DMS53 (cell line): ENCODE data around the gene DNAH7.
"Not testable (repeated sequence)": the region's sequence is repeated elsewhere in the genome, so short reads cannot be mapped to it uniquely, and the experiment has no call there.

Experiments used
- DNase-seq: peaks from one replicate; lab custom pipeline; 2025; lab: John Stamatoyannopoulos, UW

DNAH7 gene

DNA sequence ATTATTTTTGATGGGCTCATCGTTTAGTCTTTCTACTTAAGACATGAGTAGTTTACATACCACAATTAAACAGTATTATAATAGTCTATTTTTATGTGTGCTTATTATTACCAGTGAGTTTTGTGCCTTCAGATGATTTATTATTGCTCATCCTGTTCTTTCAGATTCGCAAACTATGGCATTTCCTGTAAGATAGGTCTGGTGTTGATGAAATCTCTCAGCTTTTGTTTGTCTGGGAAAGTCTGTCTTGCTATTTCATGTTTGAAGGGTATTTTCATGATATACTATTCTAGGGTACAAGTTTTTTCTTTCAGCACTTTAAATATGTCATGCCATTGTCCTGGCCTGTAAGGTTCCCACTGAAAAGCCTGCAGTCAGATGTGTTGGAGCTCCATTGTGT is 101.3 kb downstream of the DNAH7 start:
- no peak for DNase-seq

DNA sequence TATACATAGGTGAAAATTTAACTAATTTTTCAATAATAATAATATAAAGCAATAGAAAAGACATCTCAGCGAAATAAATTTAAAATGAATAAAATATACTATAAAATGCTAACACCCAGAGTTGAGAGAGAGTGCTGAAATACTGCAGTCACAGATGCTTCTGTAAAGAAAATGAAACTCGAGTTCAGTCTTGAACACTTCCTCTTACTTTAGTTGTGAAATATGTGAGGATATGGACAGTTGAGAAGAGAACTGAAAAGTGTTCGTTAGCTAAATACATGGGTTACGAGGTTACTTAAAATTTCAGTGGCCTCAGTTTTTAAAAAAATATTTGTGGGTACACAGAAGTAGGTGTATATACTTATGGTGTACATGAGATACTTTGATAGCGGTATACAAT is 106.8 kb downstream of the DNAH7 start:
- DNase-seq: no peak

DNA sequence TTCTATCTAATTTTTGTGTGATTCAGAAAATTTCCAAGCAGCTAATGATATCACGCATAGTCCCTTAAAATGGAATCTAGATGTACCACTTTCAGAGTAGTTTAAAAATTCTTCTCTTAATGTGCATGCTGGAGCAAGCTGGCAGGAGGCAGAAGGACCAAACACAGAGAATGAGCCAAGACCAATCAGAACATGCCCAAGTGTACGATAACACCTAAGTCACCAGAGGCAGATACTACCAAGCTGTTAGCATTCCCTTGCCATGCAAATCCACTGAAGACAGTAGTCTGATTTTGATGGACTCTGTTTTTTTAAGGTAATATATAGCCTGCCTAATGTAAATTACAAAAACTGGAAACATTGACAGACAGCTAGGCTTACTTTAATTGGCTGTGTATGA is 109.3 kb downstream of the DNAH7 start:
- no peak for DNase-seq

DNA sequence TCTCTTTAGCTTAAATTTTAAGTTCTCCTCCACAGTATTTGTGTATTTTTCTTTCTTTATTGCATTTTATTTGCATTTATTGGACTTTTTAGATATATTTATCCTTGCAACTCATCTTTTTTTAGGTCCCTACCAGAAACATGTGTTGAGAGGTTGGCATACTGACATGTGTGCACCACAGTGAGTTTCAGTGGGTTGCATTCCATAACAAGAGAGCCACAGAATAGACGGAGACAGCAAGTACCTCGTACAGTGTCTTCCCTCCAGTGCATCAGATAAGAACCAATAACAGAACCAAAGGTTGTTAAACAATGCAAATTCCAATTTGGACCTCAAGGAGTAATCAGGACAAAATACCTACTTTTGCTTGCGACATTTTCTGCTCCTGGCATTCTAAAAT is 111.9 kb downstream of the DNAH7 start:
- DNase-seq: no peak

DNA sequence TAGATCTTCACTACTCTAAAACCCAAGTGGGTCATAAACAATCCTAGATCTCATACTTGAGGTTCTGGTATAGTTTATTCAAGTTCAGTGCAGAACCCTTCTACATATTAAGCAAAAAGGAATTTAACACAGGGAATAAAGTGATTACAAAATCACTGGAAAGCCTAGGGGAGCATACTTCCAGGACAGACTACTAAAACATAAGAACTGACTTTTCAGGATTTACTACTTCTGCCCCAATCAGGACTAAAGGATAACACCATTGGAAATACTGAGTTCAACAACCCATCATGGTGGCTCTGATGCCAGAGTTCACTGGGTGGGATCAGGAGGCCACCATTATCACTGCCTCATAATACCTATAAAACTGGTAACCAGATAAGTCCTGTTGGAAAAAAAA is 123.6 kb downstream of the DNAH7 start:
- DNase-seq: no peak

GRCh38 chr2:195937176-195937575 is 131.5 kb downstream of the DNAH7 start:
- no peak for DNase-seq

DNA sequence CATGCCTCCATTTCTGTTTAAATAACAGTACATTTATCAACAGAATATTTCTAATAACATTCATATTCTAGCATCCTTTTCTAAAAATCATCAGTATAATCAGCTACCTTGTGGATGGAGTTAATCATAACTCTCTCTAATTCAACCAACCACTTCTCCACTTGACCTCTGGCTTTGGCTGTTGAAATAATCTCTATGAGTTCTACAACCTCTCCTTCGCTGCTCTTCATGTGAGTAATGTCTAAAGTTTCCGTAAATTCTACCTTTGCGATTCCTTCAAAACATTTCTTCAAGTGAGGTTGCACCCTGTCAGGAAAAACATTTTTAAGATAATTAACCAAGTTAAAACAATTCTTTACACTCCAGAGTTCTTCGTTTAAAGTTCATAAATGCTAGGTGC is 134.2 kb downstream of the DNAH7 start:
- DNase-seq: no peak

DNA sequence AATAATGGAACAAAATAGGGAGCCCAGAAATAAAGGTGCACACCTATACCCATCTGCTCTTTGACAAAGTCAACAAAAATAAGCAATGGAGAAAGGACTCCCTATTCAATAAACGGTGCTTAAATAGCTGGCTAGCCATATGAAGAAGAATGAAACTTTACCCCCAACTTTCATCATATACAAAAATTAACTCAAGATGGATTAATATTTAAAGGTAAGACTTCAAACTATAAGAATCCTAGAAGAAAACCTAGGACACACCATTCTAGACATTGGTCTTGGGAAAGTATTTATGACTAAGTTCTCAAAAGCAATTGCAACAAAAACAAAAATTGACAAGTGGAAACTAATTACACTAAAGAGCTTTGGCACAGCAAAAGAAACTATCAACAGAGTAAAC is 139.1 kb downstream of the DNAH7 start:
- peak; percentile 13 for DNase-seq

- DNase-seq: no peak
Measured at GRCh38 chr2:195925120-195925519, 143.5 kb downstream of the DNAH7 start.

DNA sequence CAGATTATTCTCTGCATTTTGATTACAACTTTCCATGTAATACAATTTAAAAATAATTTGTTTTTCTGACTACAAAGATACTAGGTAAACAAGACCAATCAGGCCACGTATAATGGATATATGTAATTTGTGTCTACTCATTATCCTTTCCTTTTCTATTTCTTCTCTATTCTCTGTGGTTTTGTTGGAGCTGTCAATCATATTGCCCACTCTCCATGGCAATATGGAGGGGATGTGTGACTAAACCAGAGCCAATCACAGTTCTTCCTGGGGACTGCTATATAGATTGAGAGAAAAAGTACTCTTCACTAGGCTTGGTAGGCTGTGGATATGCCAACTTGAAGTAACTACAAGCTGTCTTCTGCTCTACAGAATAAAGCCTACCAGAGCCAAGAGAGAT is 144.7 kb downstream of the DNAH7 start:
- no peak for DNase-seq

GRCh38 chr2:195917021-195917600 is 151.5 kb downstream of the DNAH7 start:
- not testable (repeated sequence) for DNase-seq

- no peak for DNase-seq
Measured at GRCh38 chr2:195912079-195912478, 156.6 kb downstream of the DNAH7 start.

DNA sequence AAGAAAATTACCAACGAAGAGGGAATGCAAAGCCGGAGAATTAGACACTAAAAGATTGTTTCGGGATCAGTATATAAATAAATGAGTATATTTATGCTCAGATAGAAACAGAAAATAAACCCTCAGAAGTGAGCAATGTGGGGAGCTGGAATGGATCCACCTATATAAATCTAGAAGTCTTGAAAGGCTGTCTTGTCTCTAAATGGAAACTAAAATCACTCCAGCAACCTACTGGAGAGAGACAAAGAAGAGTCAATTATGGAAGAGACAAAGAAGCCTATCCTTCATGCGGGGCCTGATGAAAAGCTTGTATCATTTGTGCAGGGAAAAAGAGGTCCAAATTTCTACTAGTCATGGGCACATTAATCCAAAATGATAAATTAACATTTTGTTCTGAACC is 158.1 kb downstream of the DNAH7 start:
- no peak for DNase-seq

DNA sequence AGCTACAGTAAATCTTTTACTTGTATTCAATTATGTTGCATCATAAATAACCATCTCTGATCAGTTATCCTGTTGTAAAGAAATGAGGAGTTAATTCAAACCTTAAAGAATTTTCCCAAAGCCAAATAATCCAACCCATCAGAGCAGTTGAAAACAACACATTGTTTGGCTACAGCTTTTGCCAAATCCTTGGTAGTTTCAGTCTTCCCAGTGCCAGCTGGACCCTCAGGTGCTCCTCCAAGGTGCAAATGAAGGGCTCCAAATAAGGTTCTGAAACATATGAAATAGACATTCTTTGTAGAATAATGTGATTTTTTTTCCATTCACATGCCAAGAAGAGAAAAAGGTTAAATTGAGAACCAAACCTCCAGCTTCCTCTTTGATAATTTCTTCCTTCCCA is 158.7 kb downstream of the DNAH7 start:
- no peak for DNase-seq

DNA sequence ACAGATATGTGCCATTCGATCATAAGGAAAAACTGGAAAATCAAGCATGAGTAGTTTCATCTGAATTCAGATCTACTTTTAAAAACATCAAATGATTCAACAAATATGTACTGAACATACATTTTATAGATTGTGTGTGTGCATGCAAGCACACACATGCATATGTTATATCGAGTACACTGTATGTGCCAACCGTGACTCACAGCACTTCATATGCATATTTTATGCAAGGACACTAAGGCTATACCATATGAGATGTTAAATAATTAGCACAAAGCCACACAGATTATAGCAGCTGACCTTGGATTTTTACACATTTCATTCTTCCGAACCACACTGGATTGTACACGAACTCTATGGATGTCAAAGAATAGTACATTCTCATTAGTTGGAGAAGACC is 161.2 kb downstream of the DNAH7 start:
- DNase-seq: no peak

- no peak for DNase-seq
Measured at GRCh38 chr2:195903956-195904355, 164.7 kb downstream of the DNAH7 start.

GRCh38 chr2:195902857-195903256 is 165.8 kb downstream of the DNAH7 start:
- DNase-seq: no peak

- no peak for DNase-seq
Measured at GRCh38 chr2:195899226-195899625, 169.4 kb downstream of the DNAH7 start.

GRCh38 chr2:195898505-195899191 is 170.0 kb downstream of the DNAH7 start:
- DNase-seq: no peak

DNA sequence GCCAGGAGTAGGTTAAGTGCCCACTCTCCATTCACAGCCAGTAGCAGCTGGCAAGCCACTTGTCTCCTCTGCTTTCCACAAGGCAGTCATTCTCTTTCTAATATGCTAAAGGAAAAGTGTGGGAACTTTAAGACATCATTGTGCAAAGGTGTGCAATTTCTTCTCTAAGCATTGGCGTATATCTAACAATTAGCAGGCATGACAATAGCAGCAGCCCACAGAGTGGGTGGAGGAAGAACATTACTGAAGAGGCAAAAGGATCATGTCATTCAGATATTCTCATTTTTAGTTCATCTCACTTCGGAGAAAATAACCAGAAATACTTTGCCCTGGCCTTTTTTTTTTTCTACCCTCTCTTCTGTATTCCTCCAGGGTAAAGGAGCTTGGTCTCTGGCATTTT is 177.6 kb downstream of the DNAH7 start:
- DNase-seq: no peak

GRCh38 chr2:195879153-195879552 is 189.5 kb downstream of the DNAH7 start:
- no peak for DNase-seq

DNA sequence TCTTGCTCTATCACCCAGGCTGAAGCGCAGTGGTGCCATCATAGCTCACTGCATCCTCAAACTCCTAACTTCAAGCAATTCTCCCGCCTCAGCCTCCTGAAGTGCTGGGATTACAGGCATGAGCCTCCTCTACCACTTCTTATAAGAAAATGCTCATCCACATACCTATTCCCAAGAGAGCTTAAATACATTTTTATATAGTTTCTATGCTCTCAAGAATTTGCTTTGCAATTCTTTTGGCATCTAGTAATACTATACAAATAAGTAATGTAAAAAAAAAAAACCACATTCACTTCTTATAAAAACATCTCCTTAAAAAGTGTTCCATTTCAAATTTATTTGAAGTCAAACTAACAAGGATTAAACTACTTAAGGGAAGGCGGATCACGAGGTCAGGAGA is 197.3 kb downstream of the DNAH7 start:
- no peak for DNase-seq

DNA sequence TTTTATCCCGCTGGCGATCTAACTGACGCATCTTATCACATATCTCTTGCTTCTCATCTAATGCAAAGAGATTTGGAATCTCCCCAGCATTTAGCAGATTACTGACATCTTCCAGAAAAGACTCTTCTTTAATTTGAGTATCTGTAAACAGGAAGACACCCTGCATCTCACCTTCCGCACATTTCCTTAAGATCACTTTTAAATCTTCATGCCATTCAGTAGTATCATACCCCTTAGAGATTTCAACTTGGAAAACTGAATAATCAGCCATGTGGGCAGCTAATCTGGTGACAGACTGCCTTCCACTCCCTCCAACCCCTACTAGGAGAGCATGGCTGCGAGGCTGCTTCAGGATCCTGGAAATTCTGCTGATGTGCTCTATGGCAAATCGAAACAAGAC is 204.3 kb downstream of the DNAH7 start:
- no peak for DNase-seq

GRCh38 chr2:195863564-195863963 is 205.1 kb downstream of the DNAH7 start:
- no peak for DNase-seq
